Loucy (cell line): Measurements from ENCODE around the gene RAB27A.

ENCODE experiments used
- EZH2phosphoT487 ChIP-seq: fragments of 200-600 bp; IDR thresholded peaks from 2 replicates; pipeline ENCODE4 v1.6.1; 2018; ENCODE audit warnings: antibody characterized with exemption, mild to moderate bottlenecking, moderate library complexity, borderline replicate concordance
- TF ChIP-seq, protein P1 (sequence below): fragments of 200-600 bp; sonication (generic); conservative IDR thresholded peaks from 2 replicates; pipeline ENCODE4 v1.5.1; 2014; ENCODE audit warnings: mild to moderate bottlenecking, antibody characterized with exemption, low read length

DNA sequence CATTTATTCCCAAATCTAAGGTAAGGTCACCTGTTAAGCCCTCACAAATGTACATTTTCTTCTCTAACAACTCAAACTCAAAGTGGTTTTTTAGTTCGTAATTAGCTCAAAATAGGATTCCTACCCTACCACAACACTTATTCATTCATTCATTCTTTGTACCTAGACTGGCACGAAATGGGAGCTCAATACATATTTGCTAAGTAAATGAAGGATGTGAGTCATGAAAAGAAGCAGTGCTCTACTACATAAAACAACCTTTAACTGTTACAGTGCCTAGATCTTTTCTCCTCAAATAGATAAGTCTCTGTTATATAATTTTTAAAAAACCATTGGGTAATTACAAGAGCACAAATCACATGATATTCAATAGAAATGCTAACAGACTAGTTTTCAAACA lies 105.9 kb downstream of the RAB27A start:
- TF ChIP-seq, protein P1, sequence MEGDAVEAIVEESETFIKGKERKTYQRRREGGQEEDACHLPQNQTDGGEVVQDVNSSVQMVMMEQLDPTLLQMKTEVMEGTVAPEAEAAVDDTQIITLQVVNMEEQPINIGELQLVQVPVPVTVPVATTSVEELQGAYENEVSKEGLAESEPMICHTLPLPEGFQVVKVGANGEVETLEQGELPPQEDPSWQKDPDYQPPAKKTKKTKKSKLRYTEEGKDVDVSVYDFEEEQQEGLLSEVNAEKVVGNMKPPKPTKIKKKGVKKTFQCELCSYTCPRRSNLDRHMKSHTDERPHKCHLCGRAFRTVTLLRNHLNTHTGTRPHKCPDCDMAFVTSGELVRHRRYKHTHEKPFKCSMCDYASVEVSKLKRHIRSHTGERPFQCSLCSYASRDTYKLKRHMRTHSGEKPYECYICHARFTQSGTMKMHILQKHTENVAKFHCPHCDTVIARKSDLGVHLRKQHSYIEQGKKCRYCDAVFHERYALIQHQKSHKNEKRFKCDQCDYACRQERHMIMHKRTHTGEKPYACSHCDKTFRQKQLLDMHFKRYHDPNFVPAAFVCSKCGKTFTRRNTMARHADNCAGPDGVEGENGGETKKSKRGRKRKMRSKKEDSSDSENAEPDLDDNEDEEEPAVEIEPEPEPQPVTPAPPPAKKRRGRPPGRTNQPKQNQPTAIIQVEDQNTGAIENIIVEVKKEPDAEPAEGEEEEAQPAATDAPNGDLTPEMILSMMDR = no peak
- TF ChIP-seq EZH2phosphoT487 = no peak
